Measurements from ENCODE around the gene OR56A5. TPM values are rescaled to one million over a fixed set of nuclear protein-coding genes. Genes with fewer than 3 reads are reported as not detected.

Gene OR56A5
- not detected in 2 replicates for total RNA-seq

DNA sequence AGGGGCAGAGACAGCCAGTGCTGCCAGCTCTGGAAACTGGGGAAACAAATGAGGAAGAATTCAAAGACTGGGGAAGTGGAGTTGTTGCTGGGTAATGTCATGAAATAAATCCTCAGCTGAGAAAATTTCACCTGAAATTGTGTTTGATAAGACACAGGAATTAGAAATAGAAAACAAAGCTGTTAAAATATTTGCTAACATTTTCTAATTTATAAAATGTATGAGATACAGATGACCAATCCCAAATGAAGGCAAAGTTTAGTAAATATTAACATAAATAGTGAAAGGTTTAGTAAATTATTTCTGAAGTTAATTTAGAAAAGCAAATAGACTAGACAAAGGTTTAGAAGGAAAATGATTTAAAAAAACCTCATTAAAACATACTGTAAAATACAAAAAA is at the start of gene OR56A5:
Gene OR56A5, minus strand, starts transcription at position 101 of the 400 bp plus-strand sequence. Its CDS starts 0 bp downstream, at position 101.

GRCh38 chr11:6006846-6007245 is 38.6 kb upstream of the OR56A5 start, which contains the start of gene OR56A4:
TSS of gene OR56A4 (minus strand) at chr11:6006946. CDS start at chr11:6002992, 3,954 bp downstream.

GRCh38 chr11:5986885-5987284 is 18.6 kb upstream of the OR56A5 start, which contains the start of gene OR52L1:
TSS of gene OR52L1 (minus strand) at chr11:5986985. CDS start at chr11:5986930, 55 bp downstream.

GRCh38 chr11:5941951-5942350 is 26.3 kb downstream of the OR56A5 start, which contains the start of gene OR56A3:
TSS of gene OR56A3 (plus strand) at chr11:5942251. CDS start at chr11:5947347, 5,096 bp downstream.

Small RNA genes lying within 50 kb of the gene (small RNA-seq; reads per million reads assigned to genes)
- gene RNA5SP329: not detected

Other genes starting within 250 kb of the OR56A5 start
- not detected in 2 replicates for gene OR56B1, start 232.0 kb downstream of the OR56A5 start, total RNA-seq
- not detected in 2 replicates for gene OR52N4, start 214.3 kb downstream of the OR56A5 start, total RNA-seq
- 0.07 TPM in 1 of 2 replicates, not detected in the other for gene OR52N5, start 185.1 kb downstream of the OR56A5 start, total RNA-seq
- not detected in 2 replicates for gene OR52N1, start 177.2 kb downstream of the OR56A5 start, total RNA-seq
- not detected in 2 replicates for gene OR52N2, start 159.6 kb downstream of the OR56A5 start, total RNA-seq
- not detected in 2 replicates for gene OR52E6, start 126.6 kb downstream of the OR56A5 start, total RNA-seq
- gene OR52E8, start 110.8 kb downstream of the OR56A5 start, total RNA-seq: not detected in 2 replicates
- not detected in 2 replicates for gene OR52E4, start 87.9 kb downstream of the OR56A5 start, total RNA-seq
- gene OR52E5, start 75.3 kb downstream of the OR56A5 start, total RNA-seq: not detected in 2 replicates
- not detected in 2 replicates for gene OR56A3, start 26.2 kb downstream of the OR56A5 start, total RNA-seq
- gene OR52L1, start 18.5 kb upstream of the OR56A5 start, total RNA-seq: not detected in 2 replicates
- not detected in 2 replicates for gene OR56A4, start 38.5 kb upstream of the OR56A5 start, total RNA-seq
- gene OR56A1, start 62.3 kb upstream of the OR56A5 start, total RNA-seq: under 0.01 TPM in 1 of 2 replicates, not detected in the other
- not detected in 2 replicates for gene OR56B4, start 139.2 kb upstream of the OR56A5 start, total RNA-seq
- gene OR52B2, start 201.8 kb upstream of the OR56A5 start, total RNA-seq: not detected in 2 replicates
- not detected in 2 replicates for gene OR52W1, start 230.7 kb upstream of the OR56A5 start, total RNA-seq
- gene C11orf42, start 237.1 kb upstream of the OR56A5 start, total RNA-seq: not detected in 2 replicates